ENCODE data around the gene RFX8.
"Not testable (repeated sequence)": the region's sequence is repeated elsewhere in the genome, so short reads cannot be mapped to it uniquely, and the experiment has no call there.

RFX8 gene

GRCh38 chr2:101474731-101475384 lies at the start of gene RFX8:
RFX8 (minus strand) TSS chr2:101475112; CDS start chr2:101466848, 8,264 bp downstream.
- no peak for DNase-seq

GRCh38 chr2:101521487-101521886 lies 46.6 kb upstream of the RFX8 start:
- no peak for DNase-seq

DNA sequence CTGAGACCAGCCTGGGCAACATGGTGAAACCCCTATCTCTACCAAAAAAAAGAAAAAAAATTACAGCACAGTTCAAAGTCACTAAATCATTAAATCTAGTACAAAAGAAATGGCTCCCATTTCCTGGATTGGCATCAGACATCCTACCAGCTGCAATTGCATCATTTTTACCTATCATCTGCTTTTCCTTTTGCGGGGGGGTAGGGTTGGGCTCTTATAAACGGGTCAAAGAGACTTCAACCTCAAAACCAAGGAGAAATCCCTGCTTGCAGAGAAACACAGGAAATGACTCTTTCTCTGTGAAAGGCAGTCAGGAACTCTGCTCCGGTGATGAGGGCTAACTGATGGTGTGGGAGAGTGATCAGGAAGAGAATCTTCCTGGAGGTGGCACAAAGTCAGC lies 45.3 kb upstream of the RFX8 start:
- no peak for DNase-seq

GRCh38 chr2:101518578-101519492 lies 43.9 kb upstream of the RFX8 start:
- DNase-seq: no peak

GRCh38 chr2:101517758-101518271 lies 42.9 kb upstream of the RFX8 start:
- DNase-seq: no peak

GRCh38 chr2:101516823-101517690 lies 42.1 kb upstream of the RFX8 start:
- DNase-seq: no peak

DNA sequence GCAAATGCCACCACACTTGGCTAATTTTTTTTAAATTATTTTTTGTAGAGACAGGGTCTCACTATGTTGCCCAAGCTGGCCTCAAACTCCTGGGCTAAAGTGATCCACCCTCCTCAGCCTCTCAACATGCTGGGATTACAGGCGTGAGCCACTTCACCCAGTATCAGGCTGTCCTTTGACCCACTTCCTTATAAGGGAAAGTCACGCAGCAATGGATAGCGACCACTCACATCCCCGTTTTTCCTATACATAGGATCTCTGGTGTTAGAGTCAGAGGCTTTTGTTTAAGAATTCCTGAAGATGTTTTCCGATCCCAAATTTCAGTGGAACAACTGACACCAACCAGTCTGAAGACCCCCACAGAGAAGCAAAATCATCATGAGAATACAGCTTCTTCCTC lies 41.4 kb upstream of the RFX8 start:
- no peak for DNase-seq

GRCh38 chr2:101515477-101515876 lies 40.6 kb upstream of the RFX8 start:
- no peak for DNase-seq

DNA sequence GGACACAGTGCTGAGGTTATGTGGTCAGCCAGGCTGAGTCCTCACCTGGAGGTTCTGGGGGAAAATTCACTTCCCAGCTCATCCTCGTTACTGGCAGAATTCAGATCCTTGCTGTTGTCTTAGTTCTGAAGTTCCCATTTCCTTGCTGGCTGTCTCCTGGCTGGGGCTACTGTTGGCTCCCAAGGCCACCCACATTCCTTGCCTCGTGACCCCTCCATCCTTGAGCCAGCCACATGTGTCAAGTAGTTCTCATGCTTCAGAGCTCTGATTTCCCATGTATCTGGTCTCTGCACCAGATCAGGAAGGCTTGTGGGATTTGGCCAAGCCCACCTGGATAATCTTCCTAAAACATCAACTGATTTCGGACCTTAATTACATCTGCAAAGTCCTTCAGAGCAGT lies 38.1 kb upstream of the RFX8 start:
- no peak for DNase-seq

DNA sequence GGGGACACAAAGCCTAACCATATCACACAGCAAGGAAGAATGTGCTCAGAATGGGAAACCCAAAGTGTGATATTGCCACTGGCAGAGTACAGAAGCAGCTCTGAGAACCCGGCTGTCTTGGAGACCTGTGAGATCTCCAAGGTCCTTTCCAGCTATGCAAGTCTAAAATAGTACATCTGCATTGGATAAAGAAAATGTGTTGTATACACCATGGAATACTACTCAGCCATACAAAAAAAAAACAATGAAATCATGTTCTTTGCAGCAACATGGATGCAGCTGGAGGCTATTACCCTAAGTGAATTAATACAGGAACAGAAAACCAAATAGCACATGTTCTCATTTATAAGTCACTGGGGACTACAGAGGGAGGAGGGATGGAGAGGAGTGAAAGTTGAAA lies 36.5 kb upstream of the RFX8 start:
- no peak for DNase-seq

DNA sequence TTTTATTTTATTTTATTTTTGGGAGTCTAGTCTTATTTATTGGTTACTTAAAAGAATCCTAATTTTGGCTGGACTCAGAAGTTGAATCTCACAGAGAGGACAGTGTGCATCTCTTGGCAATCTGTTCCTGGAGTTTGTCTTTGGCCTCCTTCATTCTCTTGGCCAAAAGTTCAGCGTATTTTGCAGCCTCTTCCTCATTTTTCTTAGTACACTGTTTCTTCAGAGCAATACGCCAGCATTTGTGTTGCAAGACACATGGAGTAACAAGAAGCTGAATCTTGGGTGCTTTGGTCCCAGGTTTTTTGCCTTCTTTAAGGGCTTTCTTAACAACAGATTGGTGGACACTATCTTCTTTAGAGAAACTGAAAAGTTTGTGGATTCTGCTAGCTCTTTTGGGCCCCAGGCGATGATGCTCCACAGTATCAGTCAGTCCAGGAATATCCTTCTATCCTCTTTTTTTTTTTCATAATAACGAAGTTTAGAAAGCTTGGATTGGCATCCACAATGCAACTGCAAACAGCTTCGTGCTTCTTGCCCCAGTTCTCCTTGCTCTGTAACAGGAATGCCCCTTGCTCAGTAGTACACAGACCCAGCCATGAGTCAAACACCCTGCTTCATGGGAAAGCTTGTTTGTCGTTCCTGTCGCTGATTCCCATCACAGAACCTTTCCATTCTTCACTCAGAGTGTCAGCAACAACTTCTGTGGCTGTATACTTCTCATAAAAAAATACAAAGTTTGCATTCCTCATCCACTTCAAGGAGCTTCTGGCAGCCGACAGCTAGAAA lies 34.8 kb upstream of the RFX8 start:
- no peak for DNase-seq

DNA sequence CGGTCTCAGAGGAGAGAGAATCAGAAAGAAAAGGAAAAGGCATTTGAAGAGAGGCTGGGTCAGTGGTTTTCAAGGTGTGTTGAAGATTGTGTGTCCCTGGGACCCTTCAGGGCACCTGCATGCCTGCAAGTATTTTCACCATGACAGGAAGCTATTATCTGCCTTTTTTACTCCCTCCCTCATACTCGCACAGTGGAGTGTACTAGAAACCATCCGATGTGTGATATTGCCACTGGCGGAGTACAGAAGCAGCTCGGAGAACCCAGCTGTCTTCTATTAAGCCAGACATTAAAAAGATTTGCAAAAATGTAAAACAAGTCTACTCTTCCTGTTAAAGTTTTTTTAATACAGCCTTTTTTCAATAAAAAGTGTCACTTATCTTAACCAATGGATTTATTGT lies 33.7 kb upstream of the RFX8 start:
- no peak for DNase-seq

GRCh38 chr2:101505276-101505675 lies 30.4 kb upstream of the RFX8 start:
- not testable (repeated sequence) for DNase-seq

GRCh38 chr2:101504744-101505143 lies 29.8 kb upstream of the RFX8 start:
- DNase-seq: not testable (repeated sequence)

- DNase-seq: no peak
Measured at GRCh38 chr2:101502095-101502494, 27.2 kb upstream of the RFX8 start.

DNA sequence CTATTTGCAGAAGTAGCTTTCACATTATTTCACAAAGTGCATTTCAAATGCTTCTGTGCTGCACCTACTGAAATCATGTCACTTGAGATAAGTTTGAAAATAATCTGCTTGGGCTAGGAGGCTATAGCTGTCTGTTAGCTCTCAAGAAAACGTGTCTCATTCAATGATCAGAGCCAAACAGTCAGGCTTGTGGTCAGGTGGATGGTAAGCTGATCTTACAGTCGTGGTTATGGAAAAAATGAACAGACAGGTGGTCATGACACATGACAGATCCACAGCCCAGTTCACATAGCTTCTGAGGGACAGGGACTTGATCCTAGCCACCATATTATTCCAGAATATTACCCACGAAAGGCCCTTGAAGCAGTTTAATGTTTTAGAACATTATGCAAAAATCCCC lies 26.5 kb upstream of the RFX8 start:
- DNase-seq: no peak

GRCh38 chr2:101500860-101501259 lies 25.9 kb upstream of the RFX8 start:
- no peak for DNase-seq

DNA sequence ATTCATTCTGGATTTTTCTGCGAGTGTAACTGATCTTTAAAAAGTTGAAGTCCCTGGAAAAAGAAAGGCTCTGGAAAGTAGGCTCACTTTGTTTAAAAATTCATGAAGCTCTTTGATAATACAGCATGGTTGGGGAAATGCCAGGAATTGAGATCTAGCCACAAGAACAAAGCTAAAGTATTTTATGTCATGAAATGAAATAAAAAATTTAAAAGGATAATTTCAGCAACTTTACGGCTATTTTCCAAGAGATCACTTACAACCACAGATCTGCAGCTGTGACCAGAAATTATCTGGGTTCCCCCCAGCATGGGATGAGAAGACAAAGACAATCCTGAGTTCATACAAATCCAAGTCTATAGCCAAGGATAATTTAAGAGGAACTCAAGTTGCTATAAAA lies 25.3 kb upstream of the RFX8 start:
- no peak for DNase-seq

GRCh38 chr2:101496279-101496678 lies 21.4 kb upstream of the RFX8 start:
- DNase-seq: no peak

- DNase-seq: no peak
Measured at GRCh38 chr2:101492936-101493473, 18.1 kb upstream of the RFX8 start.

- DNase-seq: no peak
Measured at GRCh38 chr2:101486994-101487393, 12.1 kb upstream of the RFX8 start.

DNA sequence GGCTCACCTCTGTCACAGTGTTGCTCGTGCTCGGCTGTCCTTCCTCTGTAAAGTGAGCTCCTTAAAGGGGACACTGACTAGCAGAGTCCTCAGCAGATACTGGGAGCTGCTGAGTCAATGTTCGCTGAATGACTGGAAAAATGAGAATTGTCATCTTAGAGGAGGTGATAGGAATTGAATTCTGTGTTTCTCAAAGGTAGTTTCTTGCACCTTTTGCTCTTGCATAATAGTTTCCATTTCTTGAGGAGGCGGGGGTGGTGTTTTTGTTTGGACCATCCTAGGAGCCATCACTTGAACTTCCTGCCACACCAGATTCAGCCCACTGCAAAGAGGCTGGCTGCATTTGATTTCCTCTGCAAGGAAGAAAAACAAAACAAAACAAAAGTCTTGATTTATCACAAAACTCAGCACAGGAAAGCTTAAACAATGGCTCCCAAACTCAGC lies 11.4 kb upstream of the RFX8 start:
- DNase-seq: no peak

All from NCI-H2227 treated with DMSO at 0.1 percent for 48 hours (cell line).